Activated CD4-positive, alpha-beta T cell treated with anti-CD3 and anti-CD28 coated beads, Interleukin-2, amount 50 U/mL, for 48 hours (primary cell): ENCODE results near the gene C14orf93.
"Not testable (repeated sequence)": the region's sequence is repeated elsewhere in the genome, so short reads cannot be mapped to it uniquely, and the experiment has no call there.

ENCODE experiments used
- DNase-seq, 2 experiments: peaks; one replicate each; pipeline ENCODE4 v3.0.0-alpha.2; 2020

Gene C14orf93

GRCh38 chr14:22972313-22972930 is 37.5 kb downstream of the C14orf93 start:
- no peak for DNase-seq

- no peak for DNase-seq
Observed at GRCh38 chr14:22971152-22971551, 38.8 kb downstream of the C14orf93 start.

- DNase-seq = no peak
Observed at GRCh38 chr14:22966783-22967269, 43.1 kb downstream of the C14orf93 start.

- DNase-seq = not testable (repeated sequence)
Observed at GRCh38 chr14:22965916-22966782, 43.8 kb downstream of the C14orf93 start.

- no peak for DNase-seq
Observed at GRCh38 chr14:22962061-22962676, 47.8 kb downstream of the C14orf93 start.

GRCh38 chr14:22955702-22956569 is 54.0 kb downstream of the C14orf93 start:
- no peak for DNase-seq

GRCh38 chr14:22952418-22952817 is 57.5 kb downstream of the C14orf93 start:
- DNase-seq = no peak

GRCh38 chr14:22951795-22952194 is 58.1 kb downstream of the C14orf93 start:
- DNase-seq = not testable (repeated sequence)

GRCh38 chr14:22945642-22946041 is 64.3 kb downstream of the C14orf93 start:
- no peak for DNase-seq

GRCh38 chr14:22939684-22940083 is 70.3 kb downstream of the C14orf93 start:
- DNase-seq = no peak
